UCSD-AML1 (cell line): ENCODE data around the gene MKLN1.
"Not testable (repeated sequence)": the region's sequence is repeated elsewhere in the genome, so short reads cannot be mapped to it uniquely, and the experiment has no call there.

Experiments used
- DNase-seq: peaks from one replicate; lab custom pipeline; 2025; ENCODE audit not compliant: unreplicated experiment; lab: John Stamatoyannopoulos, UW

Gene MKLN1

DNA sequence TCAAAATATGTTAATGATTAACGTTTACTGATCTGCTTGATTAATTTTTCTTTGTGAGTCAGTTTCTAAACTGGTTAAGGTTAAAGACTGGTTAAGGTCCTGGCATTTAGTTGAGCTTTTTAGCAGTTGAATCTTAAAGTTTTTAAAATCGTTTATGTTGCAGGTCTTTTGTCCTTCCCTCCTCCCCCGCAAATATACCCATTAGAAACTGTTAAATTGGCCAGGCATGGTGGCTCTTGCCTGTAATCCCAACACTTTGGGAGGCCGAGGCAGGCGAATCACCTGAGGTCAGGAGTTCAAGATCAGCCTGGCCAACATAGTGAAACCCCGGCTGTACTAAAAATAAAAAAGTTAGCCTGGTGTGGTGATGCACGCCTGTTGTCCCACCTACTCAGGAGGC is 127.9 kb downstream of the MKLN1 start:
- DNase-seq = no peak

DNA sequence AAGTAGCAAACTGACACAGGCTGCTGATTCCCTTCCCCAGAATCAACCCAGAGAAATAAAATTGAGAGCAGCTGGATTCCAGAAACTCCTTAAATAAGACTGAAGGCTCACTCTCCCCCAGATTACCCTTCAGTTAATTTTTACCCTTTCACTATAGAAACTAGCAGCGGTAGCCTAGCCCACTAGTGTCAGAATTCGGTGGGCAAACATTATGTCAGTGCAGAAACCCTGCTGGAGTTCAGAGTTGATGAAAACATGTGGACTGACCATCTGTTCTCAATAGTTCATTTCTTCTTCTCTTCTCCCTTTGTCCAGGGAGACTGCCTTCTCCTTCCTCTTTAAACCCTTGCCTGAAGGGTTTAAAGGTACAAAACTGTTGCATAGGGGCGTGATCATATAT is 128.7 kb downstream of the MKLN1 start:
- DNase-seq = no peak

DNA sequence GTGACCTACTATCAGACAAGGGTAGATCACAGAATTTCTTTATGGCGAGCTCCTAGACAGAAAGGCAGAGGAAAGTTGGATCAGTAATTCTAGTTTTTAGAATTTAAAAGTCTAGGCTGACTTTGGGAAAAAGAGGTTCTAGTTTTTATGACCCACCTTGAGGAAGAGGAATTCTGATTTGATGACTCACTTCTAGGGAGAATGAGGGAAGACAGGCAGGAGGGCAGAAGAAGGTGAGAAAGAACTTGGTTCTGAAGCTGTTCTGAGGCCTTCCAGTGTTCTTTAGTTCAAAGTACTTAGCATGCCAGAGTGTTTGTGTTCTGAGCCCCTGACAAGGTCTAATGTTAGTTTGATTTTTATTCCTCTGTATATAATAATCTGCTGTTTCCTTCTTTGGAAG is 131.6 kb downstream of the MKLN1 start:
- no peak for DNase-seq

GRCh38 chr7:131462059-131462458 is 134.4 kb downstream of the MKLN1 start:
- DNase-seq = no peak

- DNase-seq = not testable (repeated sequence)
Observed at GRCh38 chr7:131462715-131463114, 135.0 kb downstream of the MKLN1 start.

GRCh38 chr7:131466735-131467365 is 139.2 kb downstream of the MKLN1 start:
- DNase-seq = no peak

DNA sequence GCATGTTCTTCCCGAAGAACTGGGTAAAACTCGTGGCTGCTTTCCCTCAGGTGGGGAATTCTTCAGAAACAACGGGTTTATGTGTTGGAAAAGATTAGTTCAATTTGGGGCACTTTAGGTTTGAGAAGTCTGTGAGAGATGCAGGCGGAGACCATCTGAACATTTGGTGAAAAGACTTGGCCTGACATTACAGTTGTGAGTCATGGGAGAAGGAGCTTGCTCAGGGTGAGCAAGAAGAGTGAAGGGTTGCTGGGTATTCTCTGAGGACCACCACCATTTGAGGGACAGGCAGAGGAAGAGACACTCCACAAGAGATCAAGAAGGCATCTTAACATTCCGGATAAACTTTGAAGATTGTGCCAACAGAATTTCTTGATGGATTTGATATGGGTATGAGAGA is 140.1 kb downstream of the MKLN1 start:
- no peak for DNase-seq

GRCh38 chr7:131471250-131472004 is 143.8 kb downstream of the MKLN1 start:
- DNase-seq = no peak

- no peak for DNase-seq
Observed at GRCh38 chr7:131476740-131477139, 149.1 kb downstream of the MKLN1 start.

- DNase-seq = no peak
Observed at GRCh38 chr7:131480384-131481315, 153.0 kb downstream of the MKLN1 start.

- DNase-seq = no peak
Observed at GRCh38 chr7:131482800-131483199, 155.1 kb downstream of the MKLN1 start.

GRCh38 chr7:131483586-131483985 is 155.9 kb downstream of the MKLN1 start:
- DNase-seq = no peak

- no peak for DNase-seq
Observed at GRCh38 chr7:131486346-131486745, 158.7 kb downstream of the MKLN1 start.

- DNase-seq = no peak
Observed at GRCh38 chr7:131487217-131487616, 159.5 kb downstream of the MKLN1 start.

DNA sequence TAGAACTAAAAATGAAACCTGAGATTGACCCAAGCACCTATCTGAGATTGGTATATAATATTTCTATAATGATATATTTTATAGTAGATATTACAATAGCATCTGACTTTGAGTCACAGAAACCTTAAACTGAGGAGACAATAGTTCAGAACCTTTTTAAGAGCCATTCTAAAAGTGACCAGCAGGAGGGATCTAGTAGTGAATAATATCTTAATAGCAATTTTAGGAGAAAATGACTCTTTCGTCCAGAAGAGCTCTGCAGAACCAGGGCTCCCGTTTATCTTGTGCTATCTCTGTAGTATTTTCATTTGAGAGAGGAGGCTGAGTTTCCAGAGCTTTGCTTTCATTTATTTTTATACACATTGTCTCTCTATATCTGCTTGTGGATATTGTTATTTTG is 160.7 kb downstream of the MKLN1 start:
- no peak for DNase-seq

- DNase-seq = no peak
Observed at GRCh38 chr7:131489196-131489595, 161.5 kb downstream of the MKLN1 start.

GRCh38 chr7:131489881-131490280 is 162.2 kb downstream of the MKLN1 start:
- DNase-seq = no peak

- no peak for DNase-seq
Observed at GRCh38 chr7:131493081-131493480, 165.4 kb downstream of the MKLN1 start.

- DNase-seq = no peak
Observed at GRCh38 chr7:131493581-131493980, 165.9 kb downstream of the MKLN1 start.

DNA sequence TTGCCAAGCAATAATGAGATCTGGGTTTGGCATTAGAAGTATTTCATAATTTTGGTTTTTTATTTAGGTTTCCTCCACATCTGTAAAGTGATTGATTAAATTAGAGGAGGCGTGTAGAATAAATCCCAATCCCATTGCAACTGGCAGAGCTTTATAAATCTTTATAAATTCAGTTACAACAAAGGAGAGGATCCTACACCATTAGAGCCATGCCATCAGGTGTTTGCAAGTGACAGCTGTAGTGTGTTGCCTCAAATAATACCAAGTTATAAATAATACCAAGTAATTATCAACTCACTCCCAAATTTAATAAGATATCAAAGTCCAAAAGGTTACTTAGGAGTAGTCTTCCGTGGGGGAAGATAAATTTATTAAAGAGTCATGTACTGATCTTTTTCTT is 166.5 kb downstream of the MKLN1 start:
- no peak for DNase-seq

DNA sequence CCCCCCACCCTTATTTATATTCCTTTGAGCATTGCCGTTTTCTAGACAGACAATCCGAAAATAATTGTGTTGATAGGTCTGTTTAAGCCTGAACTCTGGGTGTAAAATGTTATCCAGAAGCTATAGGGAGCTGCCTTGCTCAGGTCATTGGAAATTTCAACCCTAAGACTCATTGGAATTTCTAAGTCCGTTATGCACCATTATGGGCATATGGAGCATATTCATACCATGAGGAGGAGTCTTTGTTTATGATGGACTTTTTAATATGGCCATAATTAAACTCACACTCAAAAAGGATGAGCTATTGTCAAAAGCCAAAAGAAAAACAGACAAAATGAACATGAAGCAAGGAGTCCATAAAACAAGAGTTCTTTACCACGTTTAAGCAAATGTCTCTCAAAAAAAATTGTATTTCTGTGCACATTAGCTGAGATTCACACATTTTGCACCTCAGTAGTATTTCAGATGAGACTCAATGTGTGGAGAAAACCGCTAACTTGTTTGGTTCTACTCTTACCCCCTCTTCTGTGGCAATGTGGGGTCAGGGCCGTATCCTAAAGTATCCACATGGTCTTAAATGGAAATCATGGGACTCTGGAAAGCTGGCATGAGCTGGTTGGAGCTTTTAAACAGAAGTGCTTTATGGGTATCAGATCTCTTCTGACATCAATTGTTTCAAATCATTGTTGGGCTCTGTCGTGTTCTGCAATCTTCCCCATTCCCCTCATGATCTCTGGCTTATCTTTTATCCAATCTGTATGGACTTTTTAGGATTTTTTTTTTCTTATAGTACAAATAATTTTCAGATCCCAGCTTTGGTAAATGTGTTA is 168.2 kb downstream of the MKLN1 start:
- no peak for DNase-seq
